Measurements from ENCODE around the gene NDFIP2.

Gene NDFIP2

DNA sequence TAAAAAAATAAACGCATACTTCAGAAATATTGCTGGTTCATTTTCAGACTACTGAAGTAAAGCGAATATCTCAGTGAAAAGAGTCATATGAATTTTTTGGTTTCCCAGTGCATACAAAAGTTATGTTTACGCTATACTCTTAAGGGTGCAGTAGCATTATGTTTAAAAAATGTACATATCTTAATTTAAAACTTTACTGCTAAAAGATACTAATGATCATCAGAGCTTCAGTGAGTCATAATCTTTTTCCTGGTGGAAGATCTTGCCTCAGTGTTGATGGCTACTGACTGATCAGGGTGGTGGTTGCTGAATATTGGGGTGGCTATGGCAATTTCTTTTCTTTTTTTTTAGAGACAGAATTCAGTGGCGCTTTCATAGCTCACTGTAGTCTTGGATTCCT, 48.9 kb downstream of the NDFIP2 start:
- TF ChIP-seq, protein P1, sequence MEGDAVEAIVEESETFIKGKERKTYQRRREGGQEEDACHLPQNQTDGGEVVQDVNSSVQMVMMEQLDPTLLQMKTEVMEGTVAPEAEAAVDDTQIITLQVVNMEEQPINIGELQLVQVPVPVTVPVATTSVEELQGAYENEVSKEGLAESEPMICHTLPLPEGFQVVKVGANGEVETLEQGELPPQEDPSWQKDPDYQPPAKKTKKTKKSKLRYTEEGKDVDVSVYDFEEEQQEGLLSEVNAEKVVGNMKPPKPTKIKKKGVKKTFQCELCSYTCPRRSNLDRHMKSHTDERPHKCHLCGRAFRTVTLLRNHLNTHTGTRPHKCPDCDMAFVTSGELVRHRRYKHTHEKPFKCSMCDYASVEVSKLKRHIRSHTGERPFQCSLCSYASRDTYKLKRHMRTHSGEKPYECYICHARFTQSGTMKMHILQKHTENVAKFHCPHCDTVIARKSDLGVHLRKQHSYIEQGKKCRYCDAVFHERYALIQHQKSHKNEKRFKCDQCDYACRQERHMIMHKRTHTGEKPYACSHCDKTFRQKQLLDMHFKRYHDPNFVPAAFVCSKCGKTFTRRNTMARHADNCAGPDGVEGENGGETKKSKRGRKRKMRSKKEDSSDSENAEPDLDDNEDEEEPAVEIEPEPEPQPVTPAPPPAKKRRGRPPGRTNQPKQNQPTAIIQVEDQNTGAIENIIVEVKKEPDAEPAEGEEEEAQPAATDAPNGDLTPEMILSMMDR (IDR thresholded peaks at IDR 0.05), result no peak
- DNase-seq (ENCODE audit: low spot score), result no peak
- H3K27ac ChIP-seq, result no peak overlapping the region
- H3K4me3 ChIP-seq, result no peak overlapping the region

GRCh38 chr13:79530270-79530669, 49.3 kb downstream of the NDFIP2 start:
- H3K4me3 ChIP-seq, result no peak overlapping the region
- no peak for DNase-seq (ENCODE audit: low spot score)
- TF ChIP-seq, protein P1 (IDR thresholded peaks at IDR 0.05), result no peak
- H3K27ac ChIP-seq, result no peak overlapping the region

DNA sequence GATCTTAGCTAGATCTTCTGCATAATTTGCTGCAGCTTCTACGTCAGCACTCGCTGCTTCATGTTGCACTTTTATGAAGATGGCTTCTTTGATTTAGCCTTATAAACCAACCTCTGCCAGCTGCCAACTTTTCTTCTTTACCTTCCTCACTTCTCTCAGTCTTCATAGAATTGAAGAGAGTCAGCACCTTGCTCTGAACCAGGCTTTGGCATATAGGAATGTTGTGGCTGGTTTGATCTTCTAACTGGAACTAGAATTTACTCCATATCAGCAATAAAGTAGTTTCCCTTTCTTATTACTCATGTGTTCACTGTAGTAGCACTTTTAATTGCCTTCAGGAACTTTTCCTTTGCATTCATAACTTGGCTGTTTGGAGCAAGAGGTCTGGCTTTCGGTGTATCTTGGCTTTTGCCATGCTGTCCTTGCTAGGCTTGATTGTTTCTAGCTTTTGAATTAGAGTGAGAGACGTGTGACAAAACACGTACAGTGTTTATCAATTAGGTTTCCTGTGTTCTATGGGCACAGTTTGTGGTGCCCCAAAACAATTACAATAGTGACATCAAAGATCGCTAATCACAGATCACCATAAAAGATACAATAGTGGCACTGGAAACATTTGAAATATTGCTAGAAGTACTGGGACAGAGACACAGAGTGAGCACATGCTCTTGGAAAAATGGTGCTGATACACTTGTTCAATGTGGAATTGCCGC, 50.7 kb downstream of the NDFIP2 start:
- TF ChIP-seq, protein P1 (IDR thresholded peaks at IDR 0.05), result no peak
- Histone ChIP-seq H3K27ac (no peak overlapping the region), H3K4me3 (no peak overlapping the region)
- no peak for DNase-seq (ENCODE audit: low spot score)

- TF ChIP-seq, protein P1 (IDR thresholded peaks at IDR 0.05), result no peak
- Histone ChIP-seq H3K27ac (no peak overlapping the region), H3K4me3 (no peak overlapping the region)
- no peak for DNase-seq (ENCODE audit: low spot score)
Observed at GRCh38 chr13:79532576-79532975, 51.6 kb downstream of the NDFIP2 start.

- TF ChIP-seq, protein P1 (IDR thresholded peaks at IDR 0.05), result no peak
- no peak for DNase-seq (ENCODE audit: low spot score)
- Histone ChIP-seq H3K4me3 (no peak overlapping the region), H3K27ac (no peak overlapping the region)
Observed at GRCh38 chr13:79533781-79534400, 52.9 kb downstream of the NDFIP2 start.

GRCh38 chr13:79534596-79534995, 53.6 kb downstream of the NDFIP2 start:
- DNase-seq (ENCODE audit: low spot score), result no peak
- TF ChIP-seq, protein P1 (IDR thresholded peaks at IDR 0.05), result no peak
- H3K27ac ChIP-seq, result no peak overlapping the region
- no peak overlapping the region for H3K4me3 ChIP-seq

- DNase-seq (ENCODE audit: low spot score), result no peak
- TF ChIP-seq, protein P1 (IDR thresholded peaks at IDR 0.05), result no peak
- H3K27ac ChIP-seq, result no peak overlapping the region
- H3K4me3 ChIP-seq, result no peak overlapping the region
Observed at GRCh38 chr13:79538757-79539156, 57.8 kb downstream of the NDFIP2 start.

All from coronary artery (tissue), 2 donors.